ENCODE results near the gene SF3B3.
A peak's percentile ranks its signal among the peaks of the same experiment; 100 is the strongest.

GRCh38 chr16:70573451-70574121, 50.0 kb downstream of the SF3B3 start:
- TF ChIP-seq CTCF (IDR thresholded peaks at IDR 0.05), result no peak
- TF ChIP-seq POLR2AphosphoS5 (IDR thresholded peaks at IDR 0.05), result peak; percentile 26 to 56 (median 47)
